ENCODE measurements around the gene SUCO. TPM values are rescaled to one million over a fixed set of nuclear protein-coding genes. Genes with fewer than 3 reads are reported as not detected.

Gene SUCO
- total and polyA plus RNA-seq, 2 of the 13 experiments (the other 11 are each of a cell fraction or from before 2014, with no cell fraction given) = 12.6 to 25.5 TPM

DNA sequence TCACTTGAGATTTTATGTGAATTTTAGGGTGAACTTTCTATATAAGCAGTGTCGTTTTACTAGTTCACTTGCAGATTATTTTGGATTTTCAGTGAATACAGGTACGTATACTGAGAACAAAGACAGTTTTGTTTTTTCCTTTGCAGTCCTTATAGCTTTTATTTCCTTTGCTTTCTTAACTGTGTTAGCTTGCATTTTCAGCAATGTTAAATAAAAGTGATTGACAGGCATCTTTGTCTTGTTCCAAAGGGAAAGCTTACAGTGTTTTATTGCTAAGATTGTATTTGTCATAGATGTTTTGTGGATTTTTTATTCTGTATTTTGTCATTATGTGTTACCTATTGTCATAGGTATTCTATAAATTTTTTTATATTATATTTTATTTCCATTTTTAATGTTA is 72.7 kb downstream of the SUCO start:
- in situ Hi-C loops (cut with HindIII; ENCODE audit: extremely low pct_ligation_motif_present, low pct_unique_long_range_greater_than_20kb) (no loop called here), intact Hi-C loops (cut with micrococcal nuclease; ENCODE audit: unreplicated experiment) (no loop called here)
- POLR2A ChIA-PET = interaction anchor here (1.5 kb wide), 1 partner anchor 156 kb away, joined by 4 read pairs; no protein-coding TSS in a partner anchor
- WGBS (ENCODE audit: low lambda C conversion rate) = 99% methylated on average over 2 of the region's 2 CpGs
- Histone ChIP-seq H4K20me1 (ENCODE audit: insufficient read depth, low read length) (peaks cover 2% of the 10 kb centered on the region; the same call in 1 of the 2 replicates), H3K4me3 (replicated peaks in 1 of 3; ENCODE audit: insufficient read depth in 1 of 3, low read depth in 2 of 3, low read length in 3 of 3) (no peak overlapping the region), H2AFZ (ENCODE audit: low read length) (no peak overlapping the region), H3K9me3 (ENCODE audit: low read length) (no peaks in the 10 kb centered on the region), H3K36me3 (replicated peaks in 1 of 2; ENCODE audit: control insufficient read depth in 1 of 2, insufficient read depth in 2 of 2, low read length in 2 of 2) (peaks cover 10 to 19% of the 10 kb centered on the region in 2 experiments; a peak in 4 of 5 replicates), H3K27me3 (ENCODE audit: control insufficient read depth in 1 of 2, insufficient read depth in 2 of 2, low read length in 2 of 2) (no peaks in the 10 kb centered on the region), H3K4me1 (ENCODE audit: insufficient read depth, low read length) (peaks cover 18% of the 10 kb centered on the region), H3K27ac (ENCODE audit: extremely low read length, insufficient read depth, low read length) (no peak overlapping the region), H3K79me2 (ENCODE audit: insufficient read depth, low read length) (no peaks in the 10 kb centered on the region), H3K4me2 (ENCODE audit: low read depth, low read length) (no peak overlapping the region), H3K9ac (ENCODE audit: insufficient read depth, low read depth, low read length) (no peak overlapping the region)
- ATAC-seq = no peak
- CTCF ChIA-PET (ENCODE audit: low intra/inter-chr PET ratio, low total read pairs) = no interaction called here
- no peak for DNase-seq (ENCODE audit: low spot score)
- no peak for TF ChIP-seq TRIM24 (CRISPR knock-in tag; IDR thresholded peaks at IDR 0.05)
- no peak for TF ChIP-seq RBAK (CRISPR knock-in tag; IDR thresholded peaks at IDR 0.05)
- TF ChIP-seq, protein P1, sequence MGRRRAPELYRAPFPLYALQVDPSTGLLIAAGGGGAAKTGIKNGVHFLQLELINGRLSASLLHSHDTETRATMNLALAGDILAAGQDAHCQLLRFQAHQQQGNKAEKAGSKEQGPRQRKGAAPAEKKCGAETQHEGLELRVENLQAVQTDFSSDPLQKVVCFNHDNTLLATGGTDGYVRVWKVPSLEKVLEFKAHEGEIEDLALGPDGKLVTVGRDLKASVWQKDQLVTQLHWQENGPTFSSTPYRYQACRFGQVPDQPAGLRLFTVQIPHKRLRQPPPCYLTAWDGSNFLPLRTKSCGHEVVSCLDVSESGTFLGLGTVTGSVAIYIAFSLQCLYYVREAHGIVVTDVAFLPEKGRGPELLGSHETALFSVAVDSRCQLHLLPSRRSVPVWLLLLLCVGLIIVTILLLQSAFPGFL (CRISPR knock-in tag; IDR thresholded peaks at IDR 0.05) = no peak
- no peak for TF ChIP-seq ARHGAP35 (CRISPR knock-in tag; IDR thresholded peaks at IDR 0.05; ENCODE audit: borderline replicate concordance)
- TF ChIP-seq ZNF12 (CRISPR knock-in tag; IDR thresholded peaks at IDR 0.05) = no peak
- TF ChIP-seq ZNF350 (CRISPR knock-in tag; IDR thresholded peaks at IDR 0.05; ENCODE audit: borderline replicate concordance, low read depth) = no peak
- no peak for TF ChIP-seq ZMYM4 (CRISPR knock-in tag; IDR thresholded peaks at IDR 0.05)
- no peak for TF ChIP-seq FOXC1 (CRISPR knock-in tag; IDR thresholded peaks at IDR 0.05; ENCODE audit: borderline replicate concordance)
- no peak for TF ChIP-seq ZNF547 (CRISPR knock-in tag; IDR thresholded peaks at IDR 0.05)
- no peak for TF ChIP-seq PCBP2 (optimal IDR thresholded peaks at IDR 0.05; ENCODE audit: low read depth, low read length, poor library complexity, severe bottlenecking)
- BruUV-seq (replicated peaks) = no TSS peak
- peak; percentile 26 for FAIRE-seq

Measured in HepG2 (cell line).